ENCODE measurements around the gene SEPTIN8. TPM values are rescaled to one million over a fixed set of nuclear protein-coding genes. Genes with fewer than 3 reads are reported as not detected.

The SEPTIN8 gene
- total RNA-seq, 1 experiment from 2014 or later, result 26.5 TPM

DNA sequence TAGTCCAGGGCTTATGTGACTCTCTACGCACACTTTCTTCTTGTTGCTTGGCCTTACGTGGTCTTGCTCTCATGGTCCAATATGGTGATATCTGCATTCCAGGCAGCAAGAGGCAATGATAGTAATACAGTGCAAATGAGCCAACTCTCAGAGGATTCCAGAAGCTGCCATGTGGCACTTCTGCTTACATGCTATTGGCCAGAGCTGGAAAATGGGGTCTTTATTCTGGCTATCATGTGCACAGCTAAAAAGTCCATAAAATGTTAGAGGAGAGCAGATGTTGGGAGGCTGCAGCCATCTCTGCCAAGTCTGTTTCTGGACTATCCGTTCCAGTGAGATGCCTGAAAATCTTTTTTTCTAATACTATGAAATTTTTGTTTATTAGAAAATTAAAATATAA lies 2.9 kb upstream of the SEPTIN8 start:
- Histone ChIP-seq H3K36me3 (no peaks in the 10 kb centered on the region), H3K27ac (no peak overlapping the region), H3K4me1 (no peaks in the 10 kb centered on the region; the same call in 1 of the 2 replicates), H3K27me3 (peaks cover 10% of the 10 kb centered on the region; the same call in 1 of the 2 replicates), H3K9me3 (replicated peaks) (no peaks in the 10 kb centered on the region), H3K4me3 (no peak overlapping the region)
- DNase-seq, result no peak

DNA sequence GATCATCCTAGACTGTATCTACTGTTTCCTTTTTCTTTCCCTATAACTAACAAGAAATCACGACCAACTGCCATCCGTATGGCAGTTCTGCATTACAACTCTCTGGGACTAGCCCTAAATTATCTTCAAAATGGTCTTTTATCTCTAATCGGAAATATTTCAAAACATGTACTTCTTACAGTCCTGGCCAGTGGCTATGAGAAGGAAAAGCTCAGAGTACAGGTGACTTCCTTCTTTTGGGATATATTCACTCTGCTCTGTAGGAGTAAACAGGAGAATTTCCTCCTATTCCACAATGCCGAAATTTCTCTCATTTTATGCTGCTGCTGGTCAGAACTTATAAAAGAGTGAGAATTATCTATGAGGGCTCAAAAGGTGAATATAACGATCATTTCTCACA lies 1.8 kb upstream of the SEPTIN8 start:
- Histone ChIP-seq H3K27me3 (peaks cover 10% of the 10 kb centered on the region; the same call in 1 of the 2 replicates), H3K4me1 (no peaks in the 10 kb centered on the region; the same call in 1 of the 2 replicates), H3K36me3 (no peaks in the 10 kb centered on the region), H3K27ac (no peak overlapping the region), H3K4me3 (no peak overlapping the region), H3K9me3 (replicated peaks) (no peaks in the 10 kb centered on the region)
- no peak for DNase-seq

DNA sequence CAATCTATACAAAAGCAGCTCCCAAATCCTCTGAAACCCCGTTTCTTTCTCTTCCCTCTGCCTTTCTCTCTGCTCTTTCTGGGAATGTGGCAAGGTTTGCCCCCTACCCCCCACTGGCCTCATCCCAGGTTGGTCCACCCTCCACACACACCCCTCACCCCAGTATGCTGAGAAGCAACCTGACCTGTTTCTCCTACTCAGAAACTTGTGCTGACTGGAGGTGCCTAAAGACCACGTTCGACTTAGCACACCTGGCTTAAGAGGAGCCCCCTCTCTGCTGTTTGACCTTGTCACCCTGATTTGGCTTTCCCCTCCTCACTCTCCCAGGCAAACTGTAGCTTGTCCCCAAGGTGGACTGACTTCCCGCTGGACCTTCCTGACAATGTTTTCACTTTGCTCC lies 1.1 kb upstream of the SEPTIN8 start:
- Histone ChIP-seq H3K27ac (no peak overlapping the region), H3K9me3 (replicated peaks) (no peaks in the 10 kb centered on the region), H3K4me1 (no peaks in the 10 kb centered on the region; the same call in 1 of the 2 replicates), H3K4me3 (no peak overlapping the region), H3K36me3 (no peaks in the 10 kb centered on the region), H3K27me3 (peaks cover 10% of the 10 kb centered on the region; the same call in 1 of the 2 replicates)
- DNase-seq, result no peak

DNA sequence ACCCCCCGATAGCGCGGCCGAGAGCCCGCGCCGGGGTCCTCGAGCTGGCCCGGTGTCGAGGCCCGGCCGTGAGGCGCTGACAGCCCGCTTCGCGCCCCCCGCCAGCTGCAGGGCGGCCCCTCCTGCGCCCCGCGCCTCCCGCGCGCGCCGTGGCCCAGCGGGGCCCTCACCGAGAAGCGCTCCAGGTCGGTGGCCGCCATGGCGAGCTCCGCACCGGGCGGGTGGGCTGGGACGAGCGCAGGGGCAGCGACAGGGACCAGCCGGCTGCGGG lies 166 bp downstream of the SEPTIN8 start:
- H3K4me1 ChIP-seq, result peaks cover 1% of the 10 kb centered on the region; the same call in 1 of the 2 replicates
- peak overlapping the region; percentile 75 for H3K4me3 ChIP-seq
- no peak overlapping the region for H3K27ac ChIP-seq
- DNase-seq, result no peak
- H3K9me3 ChIP-seq (replicated peaks), result no peaks in the 10 kb centered on the region
- H3K36me3 ChIP-seq, result no peaks in the 10 kb centered on the region
- H3K27me3 ChIP-seq, result peaks cover 10% of the 10 kb centered on the region; the same call in 1 of the 2 replicates

DNA sequence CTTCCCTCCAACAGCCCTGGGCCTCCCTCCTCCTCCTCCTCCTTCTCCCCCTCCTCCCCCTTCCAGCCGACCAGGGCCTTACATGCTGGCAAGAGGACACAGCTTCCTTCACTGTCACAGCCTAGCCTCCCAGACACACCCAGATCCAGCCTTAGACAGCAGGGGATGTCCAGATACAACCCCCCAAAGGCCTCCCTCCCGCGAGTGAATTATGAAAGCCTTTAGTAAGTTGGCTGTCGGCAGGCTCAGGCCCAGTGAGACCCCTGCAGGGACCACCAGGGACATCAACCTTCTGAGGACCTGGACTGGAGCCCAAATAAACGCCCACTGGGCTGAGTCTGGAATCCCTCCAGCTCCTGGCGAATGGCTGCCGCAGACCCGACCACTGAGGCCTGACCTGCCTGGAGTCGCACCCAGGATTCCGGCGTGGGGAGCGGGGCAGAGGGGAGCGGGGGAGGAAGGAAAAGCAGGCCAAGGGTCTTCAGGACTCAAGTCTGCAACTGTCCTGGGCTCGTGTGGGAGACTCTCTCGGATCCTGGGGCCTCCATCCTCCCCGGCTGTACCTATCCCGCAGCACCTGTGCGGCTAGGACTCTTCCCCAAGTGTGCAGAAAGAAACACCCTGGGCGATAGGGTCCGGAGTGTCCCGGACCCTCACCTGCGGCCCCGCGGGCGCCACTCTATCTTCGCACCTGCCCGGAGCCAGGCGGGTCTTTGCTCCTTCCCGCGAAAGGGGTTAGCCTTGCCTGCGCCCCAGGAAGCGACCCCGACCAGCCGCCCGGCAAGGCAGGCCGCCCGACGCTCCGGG lies 705 bp downstream of the SEPTIN8 start:
- Histone ChIP-seq H3K4me3 (peak overlapping the region; percentile 75), H3K27ac (no peak overlapping the region), H3K36me3 (no peaks in the 10 kb centered on the region), H3K9me3 (replicated peaks) (no peaks in the 10 kb centered on the region), H3K27me3 (peaks cover 10% of the 10 kb centered on the region; the same call in 1 of the 2 replicates), H3K4me1 (peaks cover 7% of the 10 kb centered on the region; the same call in 1 of the 2 replicates)
- peak; percentile 54 to 65 for DNase-seq

DNA sequence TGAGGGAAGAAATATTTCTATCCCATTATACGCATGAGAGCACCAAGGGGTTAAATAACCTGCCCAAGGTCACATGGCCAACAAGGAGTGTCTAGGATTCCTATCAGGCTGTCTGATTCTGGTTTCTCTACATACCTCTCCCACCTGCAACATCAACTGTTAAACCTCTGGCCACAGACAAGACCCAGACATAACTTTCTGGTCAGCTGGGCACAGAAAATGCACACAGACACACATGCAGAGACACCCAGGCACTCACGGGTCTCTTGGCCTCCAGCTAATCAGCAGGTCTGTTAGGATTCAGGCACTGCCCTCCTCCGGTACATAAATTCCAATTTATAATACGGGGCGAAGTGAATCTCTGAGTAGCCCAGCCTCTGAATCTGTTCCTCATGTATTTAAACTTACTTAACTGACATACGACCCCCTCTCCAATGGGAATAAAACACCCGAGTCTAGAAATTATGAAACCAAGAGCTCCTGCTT lies 1.5 kb downstream of the SEPTIN8 start:
- Histone ChIP-seq H3K9me3 (replicated peaks) (no peaks in the 10 kb centered on the region), H3K4me3 (no peak overlapping the region), H3K36me3 (no peaks in the 10 kb centered on the region), H3K27me3 (peaks cover 10% of the 10 kb centered on the region; the same call in 1 of the 2 replicates), H3K27ac (no peak overlapping the region), H3K4me1 (peaks cover 11% of the 10 kb centered on the region; the same call in 1 of the 2 replicates)
- DNase-seq, result no peak

DNA sequence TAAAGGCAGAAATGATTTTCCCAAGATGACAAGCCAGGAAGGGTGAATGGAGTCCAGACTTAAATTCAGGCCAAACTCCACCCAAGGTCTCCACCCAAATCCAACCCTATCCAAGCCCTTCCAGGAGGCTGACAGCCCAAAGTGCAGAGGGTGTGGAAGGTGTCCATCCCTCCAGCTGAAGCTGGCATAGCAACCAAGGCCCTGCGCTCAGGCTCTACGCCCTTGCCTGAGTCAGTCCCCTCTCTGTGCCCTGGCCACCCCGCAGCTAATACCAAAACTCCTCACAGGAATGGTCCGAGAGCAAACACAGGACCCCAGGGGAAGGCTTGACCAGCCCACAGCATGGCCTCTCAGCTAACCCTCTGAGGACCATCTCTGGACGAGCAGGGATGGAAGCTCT lies 2.1 kb downstream of the SEPTIN8 start:
- no peak overlapping the region for H3K4me3 ChIP-seq
- DNase-seq, result no peak
- H3K27ac ChIP-seq, result no peak overlapping the region
- H3K9me3 ChIP-seq (replicated peaks), result no peaks in the 10 kb centered on the region
- H3K36me3 ChIP-seq, result no peaks in the 10 kb centered on the region
- peaks cover 11% of the 10 kb centered on the region; the same call in 1 of the 2 replicates for H3K4me1 ChIP-seq
- peaks cover 10% of the 10 kb centered on the region; the same call in 1 of the 2 replicates for H3K27me3 ChIP-seq

DNA sequence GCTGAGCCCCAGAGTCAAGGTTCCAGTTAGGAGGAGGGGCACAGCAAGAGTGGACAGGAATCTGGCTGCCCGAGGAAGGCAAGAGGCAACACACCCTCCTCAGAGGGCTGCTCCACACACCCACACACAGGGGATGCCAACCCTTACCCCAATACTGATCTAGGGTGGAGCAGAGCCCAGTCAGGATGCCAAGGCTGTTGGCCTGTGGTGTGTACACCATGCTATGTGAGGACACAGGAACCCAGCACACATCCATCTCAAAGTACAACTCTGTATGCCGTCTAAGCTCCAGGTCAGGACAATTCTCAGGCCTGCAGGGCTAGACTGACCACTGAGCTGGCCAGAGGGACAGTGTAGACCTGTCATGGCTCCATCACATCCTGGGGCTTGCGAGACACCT lies 2.6 kb downstream of the SEPTIN8 start:
- Histone ChIP-seq H3K4me3 (no peak overlapping the region), H3K9me3 (replicated peaks) (no peaks in the 10 kb centered on the region), H3K36me3 (no peaks in the 10 kb centered on the region), H3K27ac (no peak overlapping the region), H3K4me1 (peaks cover 11% of the 10 kb centered on the region; the same call in 1 of the 2 replicates), H3K27me3 (peaks cover 10% of the 10 kb centered on the region; the same call in 1 of the 2 replicates)
- DNase-seq, result no peak

DNA sequence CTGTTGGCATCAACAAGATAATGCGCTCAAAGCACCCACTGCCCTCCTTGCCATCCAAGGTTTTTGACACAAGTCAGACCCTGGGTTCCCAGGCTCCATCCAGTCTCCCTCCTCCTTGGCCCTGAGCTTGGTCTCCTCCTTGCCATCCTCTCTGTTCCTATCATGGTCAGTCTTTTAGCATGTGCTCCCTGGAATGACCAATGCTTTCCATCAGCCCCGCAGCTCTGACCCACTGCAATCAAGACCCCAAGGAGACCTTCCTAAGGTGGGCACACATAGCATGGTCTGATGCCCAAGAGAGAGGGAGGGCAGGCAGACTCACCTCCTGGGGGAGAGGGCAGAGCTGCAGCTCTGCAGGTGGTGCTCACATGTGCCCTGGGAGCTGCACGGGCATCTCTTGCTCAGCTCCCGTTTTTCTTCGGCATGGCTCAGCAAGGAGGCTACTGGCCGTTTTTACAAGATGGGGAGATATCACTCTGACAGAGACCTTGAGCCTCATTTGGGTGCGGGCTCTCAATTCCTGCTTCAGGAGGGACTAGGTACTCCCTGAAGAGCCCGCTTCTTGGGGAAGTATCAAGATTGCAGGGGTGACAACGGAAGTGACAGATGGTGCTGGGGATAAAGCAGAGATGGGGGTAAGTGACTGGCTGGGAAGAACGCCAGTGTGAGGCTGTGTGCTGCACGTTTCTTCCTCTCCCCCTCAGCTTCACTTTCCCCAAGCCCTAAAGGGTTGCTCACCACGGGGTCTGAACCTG lies 3.3 kb downstream of the SEPTIN8 start:
- DNase-seq, result no peak
- Histone ChIP-seq H3K36me3 (no peaks in the 10 kb centered on the region), H3K27ac (no peak overlapping the region), H3K4me3 (no peak overlapping the region), H3K4me1 (peaks cover 11% of the 10 kb centered on the region; the same call in 1 of the 2 replicates), H3K27me3 (peaks cover 8% of the 10 kb centered on the region; the same call in 1 of the 2 replicates), H3K9me3 (replicated peaks) (no peaks in the 10 kb centered on the region)

DNA sequence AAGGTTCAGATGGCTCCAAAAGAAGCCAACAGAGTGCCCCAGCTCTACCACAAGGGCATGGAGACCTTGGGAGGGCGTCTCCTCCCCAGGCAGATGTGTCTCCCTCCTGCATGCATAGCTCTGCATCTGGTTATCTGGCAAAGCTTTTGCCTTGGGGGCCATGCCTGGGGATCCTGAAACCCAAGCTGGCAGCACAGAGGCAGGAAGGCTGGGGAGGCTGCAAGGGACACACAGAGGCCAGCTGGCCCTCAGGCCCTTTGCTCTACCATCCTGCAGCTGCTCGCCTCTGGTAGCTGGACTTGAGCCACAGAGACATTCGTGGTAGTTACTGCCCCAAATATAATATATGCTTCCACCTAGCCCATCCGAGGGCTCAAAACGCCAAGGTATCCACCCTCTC lies 3.9 kb downstream of the SEPTIN8 start:
- Histone ChIP-seq H3K27ac (no peak overlapping the region), H3K4me3 (no peak overlapping the region), H3K27me3 (peaks cover 4% of the 10 kb centered on the region; the same call in 1 of the 2 replicates), H3K36me3 (no peaks in the 10 kb centered on the region), H3K4me1 (peaks cover 11% of the 10 kb centered on the region; the same call in 1 of the 2 replicates), H3K9me3 (replicated peaks) (no peaks in the 10 kb centered on the region)
- peak; percentile 27 to 40 for DNase-seq

DNA sequence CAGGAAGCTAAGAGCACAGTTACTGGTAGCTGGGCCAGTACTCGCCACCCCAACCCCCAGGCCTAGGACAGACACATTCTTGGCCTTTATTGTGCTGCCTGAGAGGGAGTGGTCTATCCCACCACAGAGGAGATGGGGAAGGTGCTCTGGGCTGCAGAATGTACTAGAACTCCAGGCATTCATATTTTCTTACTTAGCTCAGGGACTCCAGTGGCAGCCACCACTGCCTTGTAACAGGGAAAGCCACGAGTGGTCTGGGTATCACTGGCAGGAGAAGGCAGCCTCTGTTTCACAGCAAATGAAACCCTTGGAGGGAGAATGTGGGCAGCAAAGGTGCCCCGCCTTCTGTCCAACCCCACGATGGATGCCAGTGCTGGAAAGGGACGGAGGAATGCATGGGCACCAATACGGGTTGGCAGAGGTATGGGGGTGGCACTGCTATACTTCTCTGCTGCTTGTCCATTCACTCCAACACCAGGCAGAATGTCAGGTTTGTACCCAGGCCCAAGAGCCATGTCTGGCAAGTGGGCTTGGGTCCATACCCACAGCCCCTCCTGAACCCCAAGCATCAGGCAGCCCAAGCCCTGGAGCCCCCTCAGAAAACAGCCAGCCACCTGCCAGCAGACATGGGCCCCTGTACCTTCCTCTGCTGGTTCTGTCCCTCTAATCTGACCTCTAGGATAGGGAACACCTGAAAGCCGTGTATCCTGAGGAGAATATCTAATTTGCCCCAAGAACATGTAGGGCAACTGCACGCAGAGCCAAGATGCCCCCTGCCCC lies 4.6 kb downstream of the SEPTIN8 start:
- Histone ChIP-seq H3K27ac (no peak overlapping the region), H3K27me3 (no peaks in the 10 kb centered on the region), H3K4me3 (no peak overlapping the region), H3K4me1 (peaks cover 12% of the 10 kb centered on the region; the same call in 1 of the 2 replicates), H3K36me3 (no peaks in the 10 kb centered on the region), H3K9me3 (replicated peaks) (no peaks in the 10 kb centered on the region)
- no peak for DNase-seq

DNA sequence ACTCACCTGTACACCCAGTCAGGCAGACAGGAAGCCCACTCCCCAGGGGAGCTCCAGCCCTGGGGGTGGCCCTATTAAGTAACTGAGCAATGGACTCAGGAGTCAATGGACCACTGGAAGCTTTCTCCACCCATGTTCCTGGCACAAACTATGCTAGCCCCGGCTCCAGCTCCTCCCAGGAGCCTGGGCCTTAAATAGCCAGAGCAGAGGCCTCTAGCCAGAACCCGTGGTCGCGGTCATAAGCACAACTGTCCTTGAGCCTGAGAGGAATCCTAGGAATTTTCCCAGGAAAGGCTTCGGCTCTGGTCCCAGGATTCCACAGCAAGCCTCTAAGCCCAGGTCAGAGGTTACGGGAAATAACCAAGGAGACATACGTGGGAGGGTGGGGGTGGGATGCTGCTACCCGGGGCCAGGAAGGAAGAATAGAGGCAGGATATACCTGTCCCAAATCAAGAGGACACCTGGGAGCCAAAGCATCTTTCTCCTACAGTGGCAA lies 5.5 kb downstream of the SEPTIN8 start:
- H3K4me3 ChIP-seq, result no peak overlapping the region
- no peaks in the 10 kb centered on the region for H3K36me3 ChIP-seq
- H3K4me1 ChIP-seq, result peaks cover 13% of the 10 kb centered on the region; the same call in 1 of the 2 replicates
- H3K27ac ChIP-seq, result peak overlapping the region; percentile 41; the same call in 1 of the 2 replicates
- H3K9me3 ChIP-seq (replicated peaks), result no peaks in the 10 kb centered on the region
- H3K27me3 ChIP-seq, result no peaks in the 10 kb centered on the region
- peak; percentile 47 to 63 for DNase-seq

DNA sequence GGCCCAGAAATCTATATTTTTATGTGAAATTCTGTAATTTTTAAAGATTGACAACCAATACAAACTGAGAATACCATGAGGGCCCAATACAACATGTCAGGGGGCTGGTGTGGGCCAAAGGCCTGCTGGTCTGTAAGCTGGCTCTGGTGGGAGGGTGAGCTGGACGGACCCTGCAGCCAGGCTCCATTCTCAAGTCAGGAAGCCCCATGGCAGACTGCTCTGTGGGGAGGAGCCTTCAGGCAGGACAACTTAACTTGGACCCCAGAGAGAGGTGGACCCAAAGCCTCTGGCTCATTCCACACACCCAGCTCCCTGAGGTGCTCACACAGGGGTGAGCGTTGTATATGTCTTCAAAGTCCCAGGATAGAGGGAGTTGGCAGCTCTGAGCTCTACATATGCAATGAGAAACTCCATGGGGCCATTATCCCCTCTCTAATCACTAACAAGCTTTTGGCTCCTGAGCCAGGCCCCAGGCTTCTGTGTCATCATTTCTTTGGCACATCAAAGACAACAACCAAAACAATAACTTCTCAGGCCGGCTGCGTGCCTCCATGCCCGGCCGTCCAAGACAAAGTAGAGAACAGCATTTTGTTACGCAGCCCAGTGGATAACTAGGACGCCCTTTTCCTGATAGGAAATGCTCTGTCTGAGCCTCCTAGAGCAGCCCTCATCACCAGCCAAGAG lies 6.4 kb downstream of the SEPTIN8 start:
- Histone ChIP-seq H3K27me3 (no peaks in the 10 kb centered on the region), H3K4me3 (no peak overlapping the region), H3K36me3 (no peaks in the 10 kb centered on the region), H3K9me3 (replicated peaks) (no peaks in the 10 kb centered on the region), H3K27ac (peak overlapping the region; percentile 41; the same call in 1 of the 2 replicates), H3K4me1 (peaks cover 13% of the 10 kb centered on the region; the same call in 1 of the 2 replicates)
- DNase-seq, result no peak

DNA sequence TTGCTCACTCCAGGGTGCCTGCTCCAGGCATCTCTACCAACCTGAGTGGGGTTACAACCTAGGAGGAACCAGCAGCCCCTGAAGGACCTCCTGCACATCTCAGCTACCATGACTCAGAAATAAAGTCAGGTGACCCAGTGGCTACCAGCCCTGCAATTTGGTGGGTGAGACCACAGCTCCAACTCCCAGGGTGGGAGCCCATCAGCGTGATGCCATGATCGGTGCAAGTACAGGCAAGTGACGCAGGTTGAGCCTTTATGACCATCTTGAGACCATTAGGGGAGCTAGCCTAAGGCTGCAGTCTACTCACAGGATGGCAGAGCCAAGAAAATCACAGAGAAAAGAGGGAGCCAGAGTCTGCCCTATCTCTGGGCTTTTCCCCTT lies 8.6 kb downstream of the SEPTIN8 start:
- no peak overlapping the region for H3K27ac ChIP-seq
- H3K27me3 ChIP-seq, result no peaks in the 10 kb centered on the region
- DNase-seq, result no peak
- no peaks in the 10 kb centered on the region for H3K9me3 ChIP-seq (replicated peaks)
- H3K36me3 ChIP-seq, result no peaks in the 10 kb centered on the region
- no peak overlapping the region for H3K4me3 ChIP-seq
- H3K4me1 ChIP-seq, result peaks cover 13% of the 10 kb centered on the region; the same call in 1 of the 2 replicates

Measured in SJCRH30 (cell line).